GM18867 (cell line): Measurements from ENCODE around the gene OR52N2.

Experiments
- ATAC-seq: cut with Tn5 transposase; IDR thresholded peaks from one replicate; pipeline ENCODE4 v1.9.1; 2021; ENCODE audit warnings: mild to moderate bottlenecking, moderate library complexity; ENCODE audit not compliant: unreplicated experiment

The OR52N2 gene

DNA sequence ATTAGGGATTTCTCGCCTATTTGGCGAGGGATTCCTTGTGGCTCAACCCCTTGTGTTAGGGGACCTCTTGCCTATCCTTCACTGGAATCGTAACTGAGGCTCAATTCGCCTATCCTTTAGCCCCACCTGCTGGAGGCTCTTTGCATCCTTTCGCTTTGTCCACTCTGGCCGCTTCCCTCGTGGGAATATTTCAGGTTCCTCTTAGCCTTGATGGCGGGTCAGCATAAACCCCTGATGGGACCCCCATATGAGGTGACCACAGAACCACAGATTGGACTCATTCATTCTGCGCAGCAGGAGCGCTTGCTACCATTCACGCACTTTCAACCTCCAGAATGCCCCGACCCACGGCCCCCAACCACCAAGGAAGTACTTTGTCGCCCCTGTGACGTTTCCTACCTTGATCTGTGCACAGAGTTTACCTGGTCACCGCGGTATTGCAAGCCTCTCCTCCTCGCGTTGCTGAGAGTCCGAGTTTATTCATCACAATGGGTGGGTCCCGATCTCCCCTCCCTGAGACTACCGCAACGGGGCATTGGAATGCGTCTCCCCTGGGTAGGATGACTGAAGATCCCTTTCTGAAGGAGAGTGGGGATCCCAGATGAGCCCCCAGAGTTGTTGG lies at the start of gene OR52N2:
TSS of gene OR52N2 (plus strand) at position 425 of the 622 bp plus-strand sequence. CDS start 11,412 bp downstream, outside the sequence.
- peak; percentile 94 for ATAC-seq

DNA sequence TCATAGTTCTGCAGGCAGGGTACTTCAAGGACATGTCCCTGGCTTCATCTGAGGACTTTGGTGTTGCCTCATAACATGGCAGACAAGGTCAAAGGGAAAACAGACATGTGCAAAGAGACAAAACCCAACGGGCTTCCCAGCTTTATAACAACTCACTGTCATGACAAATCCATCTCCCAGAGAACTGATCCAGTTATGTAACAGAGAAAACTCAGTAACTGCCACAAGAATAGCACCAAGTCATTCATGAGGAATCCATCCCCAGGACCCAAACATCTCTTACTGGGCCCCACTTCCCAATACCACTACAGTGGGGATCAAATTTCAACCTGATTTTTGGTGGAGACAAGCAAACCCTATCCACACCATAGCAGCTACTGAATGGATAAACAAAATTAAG lies 41.7 kb upstream of the OR52N2 start:
- no peak for ATAC-seq

DNA sequence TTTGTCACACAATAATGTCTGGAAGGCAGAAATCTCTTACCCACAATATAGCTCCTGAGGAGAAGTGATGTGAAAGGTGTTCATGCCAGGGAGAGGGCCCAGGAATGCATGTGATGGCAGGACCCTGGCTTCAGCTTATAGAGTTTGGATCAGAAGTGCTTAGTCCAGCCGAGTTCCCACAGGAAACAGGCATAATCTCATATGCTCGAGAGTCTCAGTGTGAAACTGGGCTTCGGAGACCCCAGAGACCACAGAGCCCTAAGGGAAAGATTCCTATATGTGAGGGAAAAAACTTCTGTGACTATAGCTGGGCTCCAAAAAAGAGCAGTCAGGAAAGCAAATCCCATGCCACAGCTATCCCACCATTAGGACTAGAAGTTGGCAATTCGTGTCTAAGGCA lies 25.5 kb upstream of the OR52N2 start, which contains the start of gene OR52N5:
TSS of gene OR52N5 (minus strand) at position 101 of the 400 bp plus-strand sequence. CDS start 4,721 bp downstream, outside the sequence.
- ATAC-seq = no peak

DNA sequence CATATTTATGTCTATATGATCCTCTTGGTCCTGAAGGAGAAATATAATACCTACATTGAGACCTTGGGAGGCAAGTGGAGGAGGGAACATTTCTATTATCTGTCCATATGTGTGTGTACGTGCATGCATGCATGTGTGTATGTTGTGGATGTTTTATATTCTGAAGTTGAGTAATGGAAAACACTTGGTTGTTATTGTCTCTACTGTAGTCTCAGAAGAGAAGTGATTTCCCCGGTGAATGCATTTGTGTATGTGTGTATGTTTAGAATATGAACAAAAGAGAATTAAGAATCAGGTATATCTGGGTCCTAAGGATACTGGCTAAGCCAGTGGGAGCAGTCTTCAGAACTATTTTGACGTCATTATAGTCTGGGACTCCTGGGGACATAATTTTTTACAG lies 17.6 kb upstream of the OR52N2 start, which contains the start of gene OR52N1:
TSS of gene OR52N1 (minus strand) at position 101 of the 400 bp plus-strand sequence. CDS start 2,449 bp downstream, outside the sequence.
- no peak for ATAC-seq

DNA sequence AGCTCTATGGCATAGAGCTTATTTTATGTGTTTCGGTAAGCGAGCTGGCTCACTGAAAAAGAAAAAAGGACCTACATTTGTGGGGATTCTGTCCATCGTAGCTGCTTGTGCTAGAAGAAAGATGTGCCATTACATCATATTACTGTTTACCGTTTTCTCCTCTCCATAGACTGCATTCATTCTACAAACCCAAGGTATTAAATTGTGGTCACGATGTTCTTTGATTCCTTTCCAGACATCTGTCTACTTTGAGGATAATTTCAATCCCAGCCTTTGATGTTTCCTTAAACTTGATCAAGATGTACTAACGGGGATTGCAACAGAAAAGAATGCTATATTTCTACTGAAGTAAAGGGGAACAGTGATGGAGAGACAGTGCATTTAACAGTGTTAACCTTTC lies 12.2 kb upstream of the OR52N2 start:
- ATAC-seq = no peak

DNA sequence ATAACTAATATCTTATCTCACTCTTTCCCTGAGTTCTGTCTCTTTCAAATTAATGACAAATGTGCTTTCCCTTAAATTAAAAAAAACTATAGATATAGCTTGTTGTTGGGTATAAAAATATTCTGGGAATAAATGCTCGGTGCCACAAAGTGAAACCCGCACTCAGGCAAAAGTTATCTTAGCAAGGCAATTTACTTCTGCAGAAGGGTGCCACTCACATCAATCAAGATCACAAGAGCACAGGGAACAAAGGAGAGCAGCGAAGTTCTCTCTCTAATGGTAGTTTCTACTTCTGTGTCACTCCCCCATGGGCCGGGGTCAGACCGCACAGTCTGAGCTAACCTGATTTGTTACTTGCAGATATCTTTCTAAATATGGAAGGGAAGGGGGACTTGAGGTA lies 4.7 kb upstream of the OR52N2 start:
- ATAC-seq = no peak

DNA sequence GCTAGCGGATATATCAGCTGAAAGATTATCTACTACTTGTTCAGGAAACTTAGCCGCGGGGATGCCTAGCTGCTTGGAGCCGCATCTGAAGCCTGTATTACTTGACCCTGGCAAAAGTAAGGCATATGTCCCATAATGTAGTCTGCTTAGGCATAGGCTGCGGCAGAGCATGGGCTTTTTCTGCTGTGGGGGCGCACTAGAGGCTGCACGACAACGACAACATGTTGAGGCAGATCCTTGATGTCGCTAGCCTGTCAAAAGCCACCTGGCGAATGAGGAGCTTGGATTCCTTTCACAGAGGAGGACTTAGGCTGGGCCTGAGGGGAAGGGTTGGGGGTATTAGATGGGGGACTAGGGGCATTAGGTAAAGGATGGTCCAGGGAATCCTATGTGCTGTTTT lies 1.1 kb upstream of the OR52N2 start:
- ATAC-seq = no peak

DNA sequence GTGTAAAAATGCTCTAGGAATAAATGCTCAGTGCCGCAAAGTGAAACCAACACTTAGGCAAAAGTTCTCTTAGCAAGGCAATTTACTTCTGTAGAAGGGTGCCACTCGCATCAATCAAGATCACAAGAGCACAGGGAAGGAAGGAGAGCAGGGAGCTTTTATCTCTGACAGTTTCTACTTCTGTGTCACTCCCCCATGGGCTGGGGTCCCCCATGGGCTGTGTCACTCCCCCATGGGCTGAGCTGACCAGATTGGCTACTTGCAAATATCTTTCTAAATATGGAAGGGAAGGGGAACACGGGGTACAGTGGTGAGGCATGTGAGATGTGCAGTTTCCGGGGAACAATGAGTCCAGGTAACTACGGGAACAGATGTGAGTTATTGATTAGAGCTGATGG lies 397 bp downstream of the OR52N2 start:
- peak; percentile 31 for ATAC-seq

DNA sequence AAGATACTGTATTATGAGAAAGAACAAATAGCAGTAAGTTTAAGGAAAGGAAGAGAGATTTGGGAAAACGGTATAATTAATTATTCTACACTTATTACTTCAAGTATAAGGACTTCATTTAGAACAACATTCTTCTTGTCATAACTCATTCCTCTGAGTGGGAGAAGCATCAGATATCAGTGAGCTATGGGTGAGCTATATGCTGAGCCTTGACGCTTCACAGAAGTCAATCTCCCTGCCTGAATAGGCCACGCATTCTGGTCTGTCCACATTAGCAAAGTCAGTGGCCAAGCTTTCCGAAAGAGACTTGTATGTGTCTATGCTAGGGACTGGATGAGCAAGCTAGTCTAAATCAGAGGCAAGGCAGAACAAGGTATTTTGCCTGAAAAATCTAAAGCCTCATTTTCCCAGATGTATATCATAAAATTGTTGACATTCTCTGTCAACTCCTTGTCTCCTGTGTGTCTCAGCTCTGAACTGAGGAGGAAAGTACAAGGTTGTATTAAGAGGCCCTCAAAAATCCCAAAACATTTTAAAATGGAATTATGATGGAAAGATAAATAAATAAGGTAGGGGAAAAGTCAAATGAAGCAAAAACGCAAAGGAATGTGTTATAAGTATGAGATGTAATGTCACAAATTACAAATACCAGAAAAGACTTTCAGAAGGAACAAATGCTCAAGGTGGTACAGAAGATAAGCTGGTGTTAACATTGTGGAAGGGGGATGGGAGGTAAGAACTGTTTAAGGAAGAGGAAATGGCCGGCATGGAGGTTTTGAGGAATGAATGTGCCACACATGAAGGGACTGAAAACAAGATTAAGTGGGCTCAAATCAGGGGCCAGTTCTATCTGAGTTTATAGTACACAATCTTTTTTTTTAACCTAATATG lies 1.4 kb downstream of the OR52N2 start:
- ATAC-seq = no peak

DNA sequence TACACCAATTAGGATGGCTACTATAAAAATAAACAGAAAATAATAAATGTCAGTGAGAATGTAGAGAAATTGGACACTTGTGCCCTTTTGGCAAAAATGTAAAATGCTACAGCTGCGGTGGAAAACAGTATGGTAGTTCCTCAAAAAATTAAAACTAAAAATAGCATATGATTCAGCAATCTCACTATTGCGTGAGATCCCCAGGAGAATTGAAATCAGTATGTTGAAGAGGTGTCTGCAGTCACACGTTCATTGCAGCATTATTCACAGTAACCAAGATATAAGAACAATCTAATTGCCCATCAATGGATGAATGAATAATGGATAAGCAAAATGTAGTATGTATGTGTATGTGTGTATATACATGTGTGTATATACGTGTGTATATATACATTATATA lies 6.8 kb downstream of the OR52N2 start:
- ATAC-seq = no peak

DNA sequence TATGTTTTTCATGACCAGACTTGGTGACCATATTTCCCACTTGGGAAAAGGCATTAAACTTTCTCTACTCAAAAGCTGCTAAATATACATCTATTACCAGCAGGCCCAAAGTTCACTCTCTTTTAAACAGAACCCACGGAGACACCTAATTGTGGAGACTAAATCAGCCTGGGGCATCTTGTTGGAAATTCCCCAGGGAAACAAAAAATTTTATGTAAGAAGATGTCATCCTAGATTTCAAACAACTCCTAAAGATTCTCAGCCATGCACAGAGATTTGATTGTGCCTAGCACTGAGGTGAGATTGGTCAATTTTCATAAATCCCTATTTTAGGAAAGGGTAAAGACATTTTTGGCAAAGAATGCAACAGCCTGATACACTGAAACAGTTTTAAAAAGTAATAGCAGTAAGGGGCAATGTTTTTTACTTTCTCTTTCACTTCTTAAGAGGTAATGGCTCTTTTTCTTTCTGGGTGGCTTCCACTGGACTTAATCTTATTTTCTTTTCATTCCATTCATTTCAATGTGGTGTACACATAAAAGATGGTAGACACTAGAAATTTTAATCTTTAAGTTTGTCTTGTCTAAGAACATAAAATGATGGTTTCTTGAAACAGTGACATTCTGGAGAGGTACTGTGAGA lies 9.6 kb downstream of the OR52N2 start:
- peak; percentile 78 for ATAC-seq

DNA sequence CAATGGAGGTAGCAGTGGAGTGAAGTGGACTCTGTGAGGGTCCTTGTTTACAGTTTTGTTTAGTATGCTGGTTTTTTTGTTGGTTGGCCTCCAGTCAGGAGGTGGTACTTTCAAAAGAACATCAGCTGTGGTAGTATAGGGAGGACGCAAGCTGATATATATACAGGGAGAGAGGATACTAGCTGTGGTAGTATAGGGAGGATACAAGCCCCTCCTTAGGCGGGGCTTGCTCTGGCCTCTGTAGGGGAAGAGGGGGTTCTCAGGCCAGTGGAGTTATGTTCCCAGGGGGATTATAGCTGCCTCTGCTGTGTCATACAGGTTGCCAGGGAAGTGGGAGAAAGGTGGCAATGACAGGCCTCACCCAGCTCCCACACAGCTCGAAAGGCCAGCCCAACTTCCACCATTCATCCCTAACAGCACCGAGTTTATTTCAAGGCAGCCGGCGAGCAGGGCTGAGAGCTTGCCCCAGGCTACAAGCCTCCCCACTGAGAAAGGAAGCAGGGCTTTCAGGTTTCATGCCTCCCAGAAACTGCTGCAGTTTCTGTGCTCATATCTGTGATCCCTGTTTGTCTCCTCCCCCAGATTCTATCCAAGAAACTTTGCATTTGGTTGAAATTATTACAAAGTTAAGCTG lies 22.6 kb downstream of the OR52N2 start:
- no peak for ATAC-seq

DNA sequence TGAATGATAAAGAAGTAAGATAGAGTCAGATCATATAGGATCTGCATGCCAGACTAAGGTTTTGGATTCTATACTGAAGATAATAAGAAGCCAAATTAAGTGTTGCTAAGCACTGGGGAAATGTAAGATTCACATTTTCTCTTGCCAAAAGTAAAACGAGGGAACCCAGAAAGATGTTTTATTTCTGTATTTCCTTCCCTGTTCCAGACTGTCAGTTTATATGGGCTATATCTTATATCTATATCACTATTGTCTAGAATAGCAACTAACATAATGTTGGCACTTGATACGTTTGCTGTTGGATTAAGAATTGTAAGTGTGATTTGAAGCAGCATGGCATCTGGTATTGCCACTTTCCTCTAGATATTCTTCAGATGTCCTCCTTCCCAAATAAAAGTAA lies 24.7 kb downstream of the OR52N2 start:
- ATAC-seq = no peak

DNA sequence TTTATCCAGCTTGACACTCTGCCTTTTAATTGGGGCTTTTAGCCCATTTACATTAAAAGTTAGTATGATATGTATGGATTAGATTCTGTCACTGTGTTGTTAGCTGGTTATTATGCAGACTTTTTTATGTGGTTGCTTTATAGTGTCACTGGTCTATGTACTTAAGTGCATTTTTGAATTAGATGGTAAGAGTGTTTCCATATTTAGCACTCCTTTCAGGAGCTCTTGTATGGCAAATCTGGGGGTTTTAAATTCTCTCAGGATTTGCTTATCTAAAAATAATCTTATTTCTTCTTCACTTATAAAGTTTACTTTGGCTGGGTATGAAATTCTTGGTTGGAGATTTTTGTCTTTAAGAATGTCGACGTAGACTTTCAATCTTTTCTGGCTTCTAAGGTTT lies 29.0 kb downstream of the OR52N2 start:
- no peak for ATAC-seq

DNA sequence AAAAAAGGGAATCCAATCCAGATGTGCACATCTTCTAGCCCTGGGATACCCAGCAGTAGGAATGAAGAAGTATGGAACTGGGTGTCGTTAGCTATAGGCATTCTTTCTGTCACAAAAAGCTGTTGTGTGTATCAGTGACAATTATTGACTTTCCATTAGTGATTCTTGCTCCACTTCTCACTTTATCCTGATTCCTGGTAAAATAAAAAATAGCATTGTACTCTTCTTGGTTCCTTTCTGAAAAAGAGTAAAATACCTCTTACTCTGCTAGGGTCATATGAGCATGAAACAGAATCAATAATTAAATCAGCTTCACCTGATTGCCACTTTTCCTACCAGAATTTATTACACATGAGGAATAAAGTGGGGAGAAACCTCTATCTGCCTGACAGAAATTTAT lies 33.1 kb downstream of the OR52N2 start, which contains the start of gene OR52E6:
TSS of gene OR52E6 (minus strand) at position 101 of the 400 bp plus-strand sequence. CDS start at position 101, 0 bp downstream.
- no peak for ATAC-seq

DNA sequence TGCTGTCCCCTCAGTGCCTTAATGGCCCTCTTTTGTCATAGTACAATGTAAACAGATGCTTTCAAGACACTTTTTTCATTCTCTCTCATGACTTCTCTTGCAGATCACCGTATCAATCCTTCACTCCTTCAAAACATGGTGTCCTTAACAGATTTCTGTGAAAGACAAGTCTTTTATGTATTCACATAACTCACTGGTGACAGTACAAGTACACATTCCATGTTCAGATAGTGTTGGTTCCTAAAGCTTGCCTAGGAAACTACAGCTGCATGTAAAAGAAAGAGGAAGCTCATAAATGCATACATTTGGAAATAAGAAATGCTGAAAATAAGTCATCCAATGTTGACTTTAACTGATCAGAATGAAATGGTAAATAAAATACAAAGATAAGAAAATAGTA lies 38.0 kb downstream of the OR52N2 start:
- no peak for ATAC-seq

DNA sequence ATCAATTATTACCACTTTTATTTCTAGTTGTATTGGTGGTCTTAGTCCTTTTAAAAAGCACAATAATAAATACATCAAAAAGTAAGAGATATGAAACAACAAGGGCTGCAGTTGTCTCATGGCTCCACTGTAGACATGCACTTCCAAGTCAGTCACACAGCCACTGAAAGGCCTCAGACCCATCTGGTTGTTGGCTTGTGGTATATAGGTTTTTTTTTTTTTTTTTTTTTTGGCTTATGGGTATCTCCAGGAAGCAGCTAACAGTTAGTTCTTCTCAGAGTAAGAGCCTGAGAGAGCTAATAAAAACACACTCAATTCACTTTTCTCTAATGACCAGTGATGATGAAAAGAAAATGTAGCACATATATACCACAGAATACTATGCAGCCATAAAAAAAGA lies 39.0 kb downstream of the OR52N2 start:
- no peak for ATAC-seq

DNA sequence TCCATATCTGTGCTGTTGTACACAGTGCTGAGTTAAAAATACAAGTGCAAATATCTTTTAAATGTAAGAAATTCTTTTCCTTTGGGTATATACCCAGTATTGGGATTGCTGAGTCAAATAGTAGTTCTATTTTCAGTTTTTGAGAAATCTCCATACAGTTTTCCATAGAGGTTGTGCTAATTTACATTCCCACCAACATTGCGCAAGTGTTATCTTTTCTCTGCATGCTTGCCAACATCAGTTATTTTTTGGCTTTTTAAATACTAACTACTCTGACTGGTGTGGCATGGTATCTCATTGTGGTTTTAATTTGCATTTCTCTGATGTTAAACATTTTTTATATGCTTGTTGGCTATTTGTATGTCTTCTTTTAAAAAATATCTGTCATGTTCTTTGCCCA lies 42.3 kb downstream of the OR52N2 start:
- ATAC-seq = no peak

DNA sequence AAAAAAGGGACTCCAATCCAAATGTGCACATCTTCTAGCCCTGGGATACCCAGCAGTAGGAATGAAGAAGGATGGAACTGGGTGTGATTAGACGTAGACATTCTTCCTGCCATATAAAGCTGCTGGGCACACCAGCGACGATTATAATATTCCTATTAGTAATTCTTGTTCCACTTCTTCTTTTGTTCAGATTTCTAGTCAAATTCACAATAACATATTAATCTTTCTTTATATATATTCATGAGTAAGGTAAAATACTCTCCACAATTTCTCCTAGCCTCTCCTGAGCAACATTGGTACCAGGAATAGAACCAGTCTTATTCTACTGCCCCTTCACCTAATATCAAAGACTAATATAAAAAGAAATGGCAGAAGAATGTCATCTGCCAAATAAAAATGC lies 48.9 kb downstream of the OR52N2 start, which contains the start of gene OR52E8:
TSS of gene OR52E8 (minus strand) at position 101 of the 400 bp plus-strand sequence. CDS start at position 101, 0 bp downstream.
- ATAC-seq = no peak

DNA sequence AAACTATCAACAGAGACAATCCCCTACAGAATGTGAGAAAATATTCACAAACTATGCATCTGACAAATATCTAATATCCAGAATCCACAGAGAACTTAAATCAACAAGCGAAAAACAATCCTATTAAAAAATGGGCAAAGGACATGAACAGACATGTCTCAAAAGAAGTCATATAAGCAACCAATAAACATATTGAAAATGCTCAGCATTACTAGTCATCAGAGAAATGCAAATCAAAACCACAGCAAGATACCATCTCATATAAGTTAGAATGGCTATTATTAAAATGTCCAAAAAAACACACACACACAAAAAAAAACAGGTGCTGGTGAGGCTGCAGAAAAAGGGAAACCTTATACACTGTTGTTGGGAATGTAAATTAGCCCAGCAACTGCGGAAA lies 57.1 kb downstream of the OR52N2 start:
- no peak for ATAC-seq
